ENCODE data around the gene DHRS3. TPM values are rescaled to one million over a fixed set of nuclear protein-coding genes. Genes with fewer than 3 reads are reported as not detected.
A peak's percentile ranks its signal among the peaks of the same experiment; 100 is the strongest.

Gene DHRS3
- total and polyA plus RNA-seq, 2 donors = 20.5 to 56.8 TPM

GRCh38 chr1:12615159-12615864 is 2.7 kb downstream of the DHRS3 start:
- no peaks in the 10 kb centered on the region for H3K36me3 ChIP-seq (ENCODE audit: control insufficient read depth in 2 of 2, insufficient read depth in 2 of 2, low read length in 1 of 2)
- no peaks in the 10 kb centered on the region for H3K9me3 ChIP-seq (ENCODE audit: control insufficient read depth in 2 of 2, insufficient read depth in 1 of 2, low read length in 1 of 2)
- peaks cover 17 to 42% of the 10 kb centered on the region in 2 donors for H3K4me1 ChIP-seq (ENCODE audit: control insufficient read depth in 2 of 2, insufficient read depth in 2 of 2, low read length in 2 of 2)
- H3K27ac ChIP-seq (ENCODE audit: low read depth in 1 of 2, low read length in 1 of 2) = peak overlapping the region in 1 of 2 donors; percentile 18
- WGBS = 61% methylated on average over 12 of the region's 12 CpGs
- H3K27me3 ChIP-seq (ENCODE audit: control insufficient read depth in 2 of 2, insufficient read depth in 1 of 2, low read length in 1 of 2) = peaks cover 0 to 52% of the 10 kb centered on the region in 2 donors
- peak in 1 of 9 donors; percentile 18 for DNase-seq (ENCODE audit: low read depth in 6 of 9, low spot score in 9 of 9)
- H3K4me3 ChIP-seq (ENCODE audit: low read length in 2 of 2) = peak overlapping the region; percentile 64 to 83

GRCh38 chr1:12614402-12615158 is 3.4 kb downstream of the DHRS3 start:
- H3K27me3 ChIP-seq (ENCODE audit: control insufficient read depth in 2 of 2, insufficient read depth in 1 of 2, low read length in 1 of 2) = peaks cover 0 to 50% of the 10 kb centered on the region in 2 donors
- H3K27ac ChIP-seq (ENCODE audit: low read depth in 1 of 2, low read length in 1 of 2) = no peak overlapping the region
- H3K4me3 ChIP-seq (ENCODE audit: low read length in 2 of 2) = peak overlapping the region in 1 of 2 donors; percentile 83
- H3K9me3 ChIP-seq (ENCODE audit: control insufficient read depth in 2 of 2, insufficient read depth in 1 of 2, low read length in 1 of 2) = no peaks in the 10 kb centered on the region
- WGBS = 97% methylated on average over 7 of the region's 7 CpGs
- DNase-seq (ENCODE audit: low read depth in 6 of 9, low spot score in 9 of 9) = no peak
- H3K4me1 ChIP-seq (ENCODE audit: control insufficient read depth in 2 of 2, insufficient read depth in 2 of 2, low read length in 2 of 2) = peaks cover 15 to 36% of the 10 kb centered on the region in 2 donors
- H3K36me3 ChIP-seq (ENCODE audit: control insufficient read depth in 2 of 2, insufficient read depth in 2 of 2, low read length in 1 of 2) = no peaks in the 10 kb centered on the region

GRCh38 chr1:12613180-12613579 is 4.8 kb downstream of the DHRS3 start:
- no peak for DNase-seq (ENCODE audit: low read depth in 6 of 9, low spot score in 9 of 9)
- Histone ChIP-seq H3K27ac (ENCODE audit: low read depth in 1 of 2, low read length in 1 of 2) (no peak overlapping the region), H3K36me3 (ENCODE audit: control insufficient read depth in 2 of 2, insufficient read depth in 2 of 2, low read length in 1 of 2) (no peaks in the 10 kb centered on the region), H3K27me3 (ENCODE audit: control insufficient read depth in 2 of 2, insufficient read depth in 1 of 2, low read length in 1 of 2) (peaks cover 0 to 37% of the 10 kb centered on the region in 2 donors), H3K4me1 (ENCODE audit: control insufficient read depth in 2 of 2, insufficient read depth in 2 of 2, low read length in 2 of 2) (peaks cover 3 to 22% of the 10 kb centered on the region in 2 donors), H3K9me3 (ENCODE audit: control insufficient read depth in 2 of 2, insufficient read depth in 1 of 2, low read length in 1 of 2) (no peaks in the 10 kb centered on the region), H3K4me3 (ENCODE audit: low read length in 2 of 2) (no peak overlapping the region)
- 71% methylated on average over 4 of the region's 4 CpGs for WGBS

GRCh38 chr1:12610941-12611340 is 7.1 kb downstream of the DHRS3 start:
- DNase-seq (ENCODE audit: low read depth in 6 of 9, low spot score in 9 of 9) = no peak
- H3K36me3 ChIP-seq (ENCODE audit: control insufficient read depth in 2 of 2, insufficient read depth in 2 of 2, low read length in 1 of 2) = no peaks in the 10 kb centered on the region
- H3K27ac ChIP-seq (ENCODE audit: low read depth in 1 of 2, low read length in 1 of 2) = no peak overlapping the region
- 94% methylated on average over 7 of the region's 7 CpGs for WGBS
- H3K4me3 ChIP-seq (ENCODE audit: low read length in 2 of 2) = no peak overlapping the region
- peaks cover 0 to 15% of the 10 kb centered on the region in 2 donors for H3K27me3 ChIP-seq (ENCODE audit: control insufficient read depth in 2 of 2, insufficient read depth in 1 of 2, low read length in 1 of 2)
- no peaks in the 10 kb centered on the region for H3K9me3 ChIP-seq (ENCODE audit: control insufficient read depth in 2 of 2, insufficient read depth in 1 of 2, low read length in 1 of 2)
- peaks cover under 1 to 3% of the 10 kb centered on the region in 2 donors for H3K4me1 ChIP-seq (ENCODE audit: control insufficient read depth in 2 of 2, insufficient read depth in 2 of 2, low read length in 2 of 2)

GRCh38 chr1:12610305-12610935 is 7.6 kb downstream of the DHRS3 start:
- no peak overlapping the region for H3K4me3 ChIP-seq (ENCODE audit: low read length in 2 of 2)
- no peak overlapping the region for H3K27ac ChIP-seq (ENCODE audit: low read depth in 1 of 2, low read length in 1 of 2)
- no peaks in the 10 kb centered on the region for H3K36me3 ChIP-seq (ENCODE audit: control insufficient read depth in 2 of 2, insufficient read depth in 2 of 2, low read length in 1 of 2)
- no peaks in the 10 kb centered on the region for H3K4me1 ChIP-seq (ENCODE audit: control insufficient read depth in 2 of 2, insufficient read depth in 2 of 2, low read length in 2 of 2)
- H3K9me3 ChIP-seq (ENCODE audit: control insufficient read depth in 2 of 2, insufficient read depth in 1 of 2, low read length in 1 of 2) = no peaks in the 10 kb centered on the region
- no peak for DNase-seq (ENCODE audit: low read depth in 6 of 9, low spot score in 9 of 9)
- WGBS = 95% methylated on average over 7 of the region's 7 CpGs
- H3K27me3 ChIP-seq (ENCODE audit: control insufficient read depth in 2 of 2, insufficient read depth in 1 of 2, low read length in 1 of 2) = peaks cover 0 to 9% of the 10 kb centered on the region in 2 donors

GRCh38 chr1:12609469-12610003 is 8.5 kb downstream of the DHRS3 start:
- 86% methylated on average over 5 of the region's 5 CpGs for WGBS
- Histone ChIP-seq H3K27ac (ENCODE audit: low read depth in 1 of 2, low read length in 1 of 2) (no peak overlapping the region), H3K4me1 (ENCODE audit: control insufficient read depth in 2 of 2, insufficient read depth in 2 of 2, low read length in 2 of 2) (no peaks in the 10 kb centered on the region), H3K36me3 (ENCODE audit: control insufficient read depth in 2 of 2, insufficient read depth in 2 of 2, low read length in 1 of 2) (no peaks in the 10 kb centered on the region), H3K9me3 (ENCODE audit: control insufficient read depth in 2 of 2, insufficient read depth in 1 of 2, low read length in 1 of 2) (no peaks in the 10 kb centered on the region), H3K27me3 (ENCODE audit: control insufficient read depth in 2 of 2, insufficient read depth in 1 of 2, low read length in 1 of 2) (peaks cover 0 to under 1% of the 10 kb centered on the region in 2 donors), H3K4me3 (ENCODE audit: low read length in 2 of 2) (no peak overlapping the region)
- no peak for DNase-seq (ENCODE audit: low read depth in 6 of 9, low spot score in 9 of 9)

- H3K4me3 ChIP-seq (ENCODE audit: low read length in 2 of 2) = no peak overlapping the region
- 95% methylated on average over 5 of the region's 5 CpGs for WGBS
- H3K9me3 ChIP-seq (ENCODE audit: control insufficient read depth in 2 of 2, insufficient read depth in 1 of 2, low read length in 1 of 2) = no peaks in the 10 kb centered on the region
- no peak overlapping the region for H3K27ac ChIP-seq (ENCODE audit: low read depth in 1 of 2, low read length in 1 of 2)
- DNase-seq (ENCODE audit: low read depth in 6 of 9, low spot score in 9 of 9) = no peak
- no peaks in the 10 kb centered on the region for H3K36me3 ChIP-seq (ENCODE audit: control insufficient read depth in 2 of 2, insufficient read depth in 2 of 2, low read length in 1 of 2)
- no peaks in the 10 kb centered on the region for H3K4me1 ChIP-seq (ENCODE audit: control insufficient read depth in 2 of 2, insufficient read depth in 2 of 2, low read length in 2 of 2)
- no peaks in the 10 kb centered on the region for H3K27me3 ChIP-seq (ENCODE audit: control insufficient read depth in 2 of 2, insufficient read depth in 1 of 2, low read length in 1 of 2)
These were observed 9.6 kb downstream of the DHRS3 start for GRCh38 chr1:12608311-12608957.

GRCh38 chr1:12607263-12607662 is 10.7 kb downstream of the DHRS3 start:
- Histone ChIP-seq H3K27ac (ENCODE audit: low read depth in 1 of 2, low read length in 1 of 2) (no peak overlapping the region), H3K4me1 (ENCODE audit: control insufficient read depth in 2 of 2, insufficient read depth in 2 of 2, low read length in 2 of 2) (no peaks in the 10 kb centered on the region), H3K4me3 (ENCODE audit: low read length in 2 of 2) (no peak overlapping the region), H3K36me3 (ENCODE audit: control insufficient read depth in 2 of 2, insufficient read depth in 2 of 2, low read length in 1 of 2) (no peaks in the 10 kb centered on the region), H3K27me3 (ENCODE audit: control insufficient read depth in 2 of 2, insufficient read depth in 1 of 2, low read length in 1 of 2) (no peaks in the 10 kb centered on the region), H3K9me3 (ENCODE audit: control insufficient read depth in 2 of 2, insufficient read depth in 1 of 2, low read length in 1 of 2) (no peaks in the 10 kb centered on the region)
- DNase-seq (ENCODE audit: low read depth in 6 of 9, low spot score in 9 of 9) = no peak
- WGBS = 92% methylated on average over 3 of the region's 3 CpGs
